ENCODE data around the gene NRG3. TPM values are rescaled to one million over a fixed set of nuclear protein-coding genes. Genes with fewer than 3 reads are reported as not detected.
A peak's percentile ranks its signal among the peaks of the same experiment; 100 is the strongest.

The NRG3 gene
- total RNA-seq, 1 donor from 2014 or later: 2.3 TPM

DNA sequence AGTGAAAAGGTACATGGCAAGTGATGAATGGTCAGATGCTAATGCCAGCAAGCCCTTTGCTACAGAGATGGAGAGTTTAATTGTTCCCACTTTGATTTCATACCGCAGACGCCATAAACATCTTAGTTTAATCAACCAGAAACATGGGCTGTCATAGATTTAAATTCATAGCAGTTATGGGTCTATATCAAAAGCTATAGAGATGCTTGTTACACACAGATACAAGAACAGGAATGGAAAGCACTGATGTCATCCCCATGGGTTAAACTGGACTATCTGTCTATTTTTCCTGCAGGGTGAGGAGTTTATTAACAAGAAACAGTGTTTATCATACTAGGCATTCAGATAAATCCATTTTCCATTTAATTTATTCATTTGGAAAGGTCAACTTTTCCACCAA, 409.2 kb downstream of the NRG3 start:
- DNase-seq (no peak), ATAC-seq (no peak)
- intact Hi-C loops (cut with DNase I): no loop called here
- Histone ChIP-seq H3K4me3 (no peak overlapping the region), H3K27ac (no peak overlapping the region), H3K27me3 (no peaks in the 10 kb centered on the region), H3K4me1 (no peaks in the 10 kb centered on the region), H3K9me3 (no peaks in the 10 kb centered on the region), H3K36me3 (no peaks in the 10 kb centered on the region)
- TF ChIP-seq, protein P1, sequence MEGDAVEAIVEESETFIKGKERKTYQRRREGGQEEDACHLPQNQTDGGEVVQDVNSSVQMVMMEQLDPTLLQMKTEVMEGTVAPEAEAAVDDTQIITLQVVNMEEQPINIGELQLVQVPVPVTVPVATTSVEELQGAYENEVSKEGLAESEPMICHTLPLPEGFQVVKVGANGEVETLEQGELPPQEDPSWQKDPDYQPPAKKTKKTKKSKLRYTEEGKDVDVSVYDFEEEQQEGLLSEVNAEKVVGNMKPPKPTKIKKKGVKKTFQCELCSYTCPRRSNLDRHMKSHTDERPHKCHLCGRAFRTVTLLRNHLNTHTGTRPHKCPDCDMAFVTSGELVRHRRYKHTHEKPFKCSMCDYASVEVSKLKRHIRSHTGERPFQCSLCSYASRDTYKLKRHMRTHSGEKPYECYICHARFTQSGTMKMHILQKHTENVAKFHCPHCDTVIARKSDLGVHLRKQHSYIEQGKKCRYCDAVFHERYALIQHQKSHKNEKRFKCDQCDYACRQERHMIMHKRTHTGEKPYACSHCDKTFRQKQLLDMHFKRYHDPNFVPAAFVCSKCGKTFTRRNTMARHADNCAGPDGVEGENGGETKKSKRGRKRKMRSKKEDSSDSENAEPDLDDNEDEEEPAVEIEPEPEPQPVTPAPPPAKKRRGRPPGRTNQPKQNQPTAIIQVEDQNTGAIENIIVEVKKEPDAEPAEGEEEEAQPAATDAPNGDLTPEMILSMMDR (IDR thresholded peaks at IDR 0.05): no peak

DNA sequence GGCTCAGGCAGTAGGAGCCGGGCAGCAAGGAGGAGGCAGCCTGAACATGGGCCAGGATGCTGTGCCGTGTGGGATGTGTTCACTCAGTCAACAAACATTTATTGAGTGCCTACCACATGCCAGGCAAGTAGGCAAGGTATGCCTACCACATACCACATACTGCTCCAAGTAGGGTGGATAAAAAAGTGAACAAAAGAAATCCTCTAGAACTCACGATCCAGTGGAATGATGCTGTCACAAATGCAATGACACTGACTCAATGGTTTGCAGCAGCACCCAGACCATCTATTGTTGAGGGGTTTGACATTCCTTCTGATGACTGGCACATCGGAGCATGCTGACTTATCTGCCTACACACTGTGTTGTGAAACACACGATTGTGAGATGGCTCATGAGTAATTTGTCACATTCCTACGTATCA, 413.5 kb downstream of the NRG3 start:
- peak; percentile 84 for ATAC-seq
- intact Hi-C loops (cut with DNase I): no loop called here

DNA sequence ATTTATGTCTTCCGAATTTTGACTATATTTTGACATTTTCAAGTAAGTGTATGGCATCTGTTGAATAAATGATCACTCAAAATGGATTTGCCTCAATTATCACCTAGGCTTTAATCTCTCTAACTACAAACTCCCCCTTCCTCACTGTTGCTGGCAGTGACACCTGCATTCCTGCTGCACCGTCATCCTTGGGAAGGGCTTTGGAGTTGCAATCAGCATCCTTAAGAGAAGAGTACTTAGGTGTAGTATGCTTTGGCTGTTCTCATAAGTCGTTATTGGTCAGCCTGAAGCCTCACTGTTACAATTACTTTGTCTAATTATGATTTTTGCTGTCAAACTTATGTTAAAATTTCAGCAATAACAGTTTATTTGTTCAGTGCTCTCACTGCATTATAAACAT, 415.0 kb downstream of the NRG3 start:
- H3K4me3 ChIP-seq: no peak overlapping the region
- H3K9me3 ChIP-seq: no peaks in the 10 kb centered on the region
- H3K36me3 ChIP-seq: no peaks in the 10 kb centered on the region
- H3K27me3 ChIP-seq: no peaks in the 10 kb centered on the region
- no peaks in the 10 kb centered on the region for H3K4me1 ChIP-seq
- TF ChIP-seq, protein P1 (IDR thresholded peaks at IDR 0.05): no peak
- H3K27ac ChIP-seq: no peak overlapping the region
- intact Hi-C loops (cut with DNase I): no loop called here
- peak; percentile 79 for ATAC-seq
- no peak for DNase-seq

More for the DNA sequence above, 413.5 kb downstream of the NRG3 start:
- DNase-seq: no peak
- Histone ChIP-seq H3K27ac (no peak overlapping the region), H3K4me3 (no peak overlapping the region), H3K4me1 (no peaks in the 10 kb centered on the region), H3K27me3 (no peaks in the 10 kb centered on the region), H3K9me3 (no peaks in the 10 kb centered on the region), H3K36me3 (no peaks in the 10 kb centered on the region)
- TF ChIP-seq, protein P1 (IDR thresholded peaks at IDR 0.05): no peak

DNA sequence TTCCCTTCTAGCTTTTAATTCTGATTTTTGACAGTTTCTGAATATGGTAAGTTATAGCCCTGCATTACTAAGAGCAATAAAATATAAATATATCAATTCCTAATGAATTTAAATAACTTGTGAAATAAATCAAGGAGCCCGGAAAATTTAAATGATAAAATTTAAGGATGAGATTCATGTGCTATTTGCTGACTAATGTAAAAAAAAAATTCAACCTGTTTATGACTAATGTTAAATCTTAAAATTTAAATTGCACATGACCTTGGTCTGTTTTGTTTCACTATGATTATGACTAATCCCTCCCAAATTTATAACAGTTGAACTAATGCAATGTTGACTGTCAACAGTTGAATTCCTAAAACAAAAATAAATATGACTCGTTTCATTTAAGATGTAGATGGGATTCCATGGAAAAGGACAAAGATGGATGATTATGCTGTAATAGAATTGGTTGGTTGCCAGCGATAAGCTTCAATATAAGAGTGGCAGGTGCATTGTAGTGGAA, 419.9 kb downstream of the NRG3 start:
- TF ChIP-seq, protein P1 (IDR thresholded peaks at IDR 0.05): no peak

DNA sequence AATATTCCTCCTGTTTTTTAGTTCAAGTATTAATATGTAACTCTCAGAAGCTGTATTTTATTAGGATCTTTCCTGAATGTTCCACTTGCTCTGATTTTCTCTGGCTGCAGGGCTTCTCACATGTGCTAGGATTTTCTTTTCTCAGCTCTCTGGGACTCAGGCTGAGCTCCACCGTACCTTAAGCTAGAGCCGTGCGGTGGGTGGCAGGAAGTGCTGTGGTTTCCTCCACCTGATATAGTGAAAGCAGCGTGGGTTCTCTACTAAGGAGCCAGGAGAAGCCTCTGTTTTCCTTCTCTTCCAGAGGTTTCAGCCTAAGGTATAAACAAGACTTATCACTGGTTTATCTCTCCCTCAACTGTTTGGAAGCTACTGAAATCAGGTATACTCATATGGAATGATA, 433.6 kb downstream of the NRG3 start:
- H3K27me3 ChIP-seq: no peaks in the 10 kb centered on the region
- DNase-seq: no peak
- ATAC-seq: no peak
- H3K4me1 ChIP-seq: no peaks in the 10 kb centered on the region
- intact Hi-C loops (cut with DNase I): no loop called here
- H3K9me3 ChIP-seq: no peaks in the 10 kb centered on the region
- TF ChIP-seq, protein P1 (IDR thresholded peaks at IDR 0.05): no peak
- H3K27ac ChIP-seq: no peak overlapping the region
- H3K36me3 ChIP-seq: no peaks in the 10 kb centered on the region
- no peak overlapping the region for H3K4me3 ChIP-seq

More for the DNA sequence above, 419.9 kb downstream of the NRG3 start:
- Histone ChIP-seq H3K27ac (no peak overlapping the region), H3K27me3 (no peaks in the 10 kb centered on the region), H3K36me3 (no peaks in the 10 kb centered on the region), H3K4me3 (no peak overlapping the region), H3K4me1 (no peaks in the 10 kb centered on the region), H3K9me3 (no peaks in the 10 kb centered on the region)
- no peak for ATAC-seq
- intact Hi-C loops (cut with DNase I): no loop called here
- no peak for DNase-seq

DNA sequence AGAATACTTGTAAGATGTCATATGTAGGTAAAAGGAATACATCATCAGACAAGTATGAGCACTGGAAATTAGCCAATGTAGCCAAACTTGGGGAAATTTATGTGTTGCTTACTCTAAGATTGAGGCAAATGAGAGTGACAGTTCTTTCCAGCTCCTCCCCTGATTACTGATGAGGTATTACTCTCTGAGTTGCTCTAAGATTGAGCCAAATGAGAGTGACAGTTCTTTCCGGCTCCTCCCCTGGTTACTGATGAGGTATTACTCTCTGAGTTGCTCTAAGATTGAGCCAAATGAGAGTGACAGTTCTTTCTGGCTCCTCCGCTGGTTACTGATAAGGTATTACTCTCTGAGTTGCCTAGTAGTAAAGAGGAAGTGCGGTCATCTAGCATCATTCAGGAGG, 435.8 kb downstream of the NRG3 start:
- TF ChIP-seq, protein P1 (IDR thresholded peaks at IDR 0.05): no peak
- intact Hi-C loops (cut with DNase I): no loop called here
- ATAC-seq (no peak), DNase-seq (no peak)
- H3K27ac ChIP-seq: no peak overlapping the region
- no peaks in the 10 kb centered on the region for H3K27me3 ChIP-seq
- no peaks in the 10 kb centered on the region for H3K36me3 ChIP-seq
- no peaks in the 10 kb centered on the region for H3K4me1 ChIP-seq
- H3K4me3 ChIP-seq: no peak overlapping the region
- H3K9me3 ChIP-seq: no peaks in the 10 kb centered on the region

Measured in upper lobe of right lung (tissue), 1 donor.